Lung (tissue), 12 donors: ENCODE data around the gene RASA3. TPM values are rescaled to one million over a fixed set of nuclear protein-coding genes. Genes with fewer than 3 reads are reported as not detected.
A peak's percentile ranks its signal among the peaks of the same experiment; 100 is the strongest.

Source experiments
- ATAC-seq: fragments of 200-7000 bp; cut with Tn5 transposase; one replicate; pipeline ENCODE4 v1.9.1; 2020; ENCODE audit warnings: moderate number of reproducible peaks; ENCODE audit not compliant: insufficient read depth, low FRiP score
- DNase-seq, 3 donors: peaks; one replicate each; pipeline ENCODE4 v3.0.0-alpha.2; 2013 to 2017
- H3K27ac ChIP-seq, 2 donors: one replicate each; pipeline ENCODE4 v1.5.1; 2013; ENCODE audit warnings: mild to moderate bottlenecking in 2 of 2, moderate library complexity in 2 of 2, control low read depth in 1 of 2, inconsistent platforms in 1 of 2, low read depth in 1 of 2, low read length in 1 of 2
- H3K27me3 ChIP-seq, 3 donors: one replicate each; pipeline ENCODE4 v1.5.1; 2013; ENCODE audit warnings: low read length in 2 of 3; ENCODE audit not compliant: control insufficient read depth in 3 of 3, insufficient read depth in 3 of 3
- H3K36me3 ChIP-seq, 4 donors: one replicate each; pipeline ENCODE4 v1.5.1; 2013; ENCODE audit warnings: low read length in 4 of 4, mild to moderate bottlenecking in 1 of 4, moderate library complexity in 1 of 4; ENCODE audit not compliant: control insufficient read depth in 4 of 4, insufficient read depth in 4 of 4
- H3K4me1 ChIP-seq, 5 donors: one replicate each; pipeline ENCODE4 v1.5.1; 2013; ENCODE audit warnings: low read length in 5 of 5, mild to moderate bottlenecking in 2 of 5, moderate library complexity in 1 of 5; ENCODE audit not compliant: control insufficient read depth in 5 of 5, insufficient read depth in 5 of 5
- H3K4me3 ChIP-seq: one replicate; pipeline ENCODE4 v1.5.1; 2013; ENCODE audit warnings: mild to moderate bottlenecking, control low read depth, moderate library complexity
- H3K9ac ChIP-seq, 2 donors: one replicate each; pipeline ENCODE4 v1.5.1; 2013; ENCODE audit warnings: low read length in 2 of 2, control low read depth in 1 of 2; ENCODE audit not compliant: insufficient read depth in 1 of 2
- H3K9me3 ChIP-seq, 4 donors: one replicate each; pipeline ENCODE4 v1.5.1; 2013; ENCODE audit warnings: low read length in 3 of 4, mild to moderate bottlenecking in 1 of 4, moderate library complexity in 1 of 4; ENCODE audit not compliant: control insufficient read depth in 4 of 4, insufficient read depth in 3 of 4
- CTCF ChIP-seq: IDR thresholded peaks from 2 replicates; pipeline ENCODE4 v1.5.1; 2012; ENCODE audit warnings: mild to moderate bottlenecking; ENCODE audit errors: control extremely low read depth, extremely low read depth
- WGBS, 2 donors: extraction: QIAGEN DNeasy Blood & Tissue Kit; methylation state at CpG; one replicate each; pipeline ENCODE4 v1.1.7; 2013; 5-methylcytosine and 5-hydroxymethylcytosine counted together
- polyA plus RNA-seq, 2 donors: library from polyadenylated mRNA; stranded (reverse); fragments of 200-250 nt; gene quantifications; one replicate each; pipeline ENCODE4 v1.2.1, GENCODE V29; 2013
- total RNA-seq, 2 donors: library from RNA; depleted of rRNA in 1 of 2; stranded (reverse); fragments of >200 nt in 1 of 2; gene quantifications; one replicate each; pipeline ENCODE4 v1.2.1, GENCODE V29; 2014 to 2021
- donor health status: control.
- donor health status: control.
- donor health status: Bipolar disorder and iron deficiency.
- donor health status: healthy.
- donor health status: DM: yes; HTN: yes; CAD: no.

RASA3 gene
- total and polyA plus RNA-seq, 4 donors: 7.4 to 22.8 (median 16.2) TPM

- no peak for TF ChIP-seq CTCF
- H3K27me3 ChIP-seq: no peaks in the 10 kb centered on the region
- H3K9me3 ChIP-seq: peaks cover 0 to 5% (median under 1%) of the 10 kb centered on the region in 4 donors
- WGBS, 2 donors: 95% methylated on average over 2 of the region's 2 CpGs
- peaks cover 0 to 2% (median 0%) of the 10 kb centered on the region in 5 donors for H3K4me1 ChIP-seq
- peaks cover 0 to 4% (median 2%) of the 10 kb centered on the region in 4 donors for H3K36me3 ChIP-seq
- ATAC-seq (no peak), DNase-seq (peak in 1 of 3 donors; percentile 12)
- H3K27ac ChIP-seq: no peak overlapping the region
- H3K4me3 ChIP-seq: no peak overlapping the region
- no peak overlapping the region for H3K9ac ChIP-seq
Measured at GRCh38 chr13:113965383-113965874, 167.0 kb downstream of the RASA3 start.

DNA sequence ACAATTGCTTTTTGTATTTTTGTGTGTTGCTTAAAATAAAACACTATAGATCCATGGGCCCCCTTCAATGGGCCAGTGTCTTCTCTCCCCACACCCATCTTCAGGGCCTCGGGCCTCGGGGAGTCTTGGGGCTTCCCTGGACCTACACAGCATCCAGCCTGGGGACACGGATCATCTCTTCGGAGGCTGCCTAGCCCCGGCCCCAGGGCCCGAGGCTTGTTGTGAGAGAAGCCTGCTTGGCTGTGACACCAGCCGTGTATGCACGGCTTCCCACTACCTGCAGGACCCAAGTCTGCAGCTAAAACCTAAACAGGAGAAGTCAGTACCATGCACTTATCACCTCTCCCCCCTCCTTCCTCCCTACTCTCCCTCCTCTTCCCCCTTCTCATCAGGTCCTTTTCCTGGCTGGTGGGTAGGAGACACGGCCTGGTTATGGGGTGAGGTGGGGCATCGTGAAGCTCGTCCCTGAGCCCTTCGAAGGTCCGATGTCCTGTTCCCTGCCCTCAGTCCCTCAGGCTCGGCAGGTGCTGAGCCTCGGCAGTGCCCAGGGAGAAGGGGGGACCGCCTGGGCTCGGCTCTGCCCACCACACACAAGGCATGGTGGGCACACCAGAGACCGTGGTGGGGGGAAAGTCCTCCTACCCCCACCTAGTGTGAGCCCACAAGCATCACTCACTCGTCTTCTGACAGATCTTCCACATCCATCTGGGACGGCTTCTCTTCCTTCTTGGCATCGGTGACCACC lies 168.0 kb downstream of the RASA3 start:
- ATAC-seq: no peak
- no peak for TF ChIP-seq CTCF
- Histone ChIP-seq H3K36me3 (peaks cover 0 to 4% (median 2%) of the 10 kb centered on the region in 4 donors), H3K27me3 (no peaks in the 10 kb centered on the region), H3K4me1 (no peaks in the 10 kb centered on the region), H3K9me3 (peaks cover 0 to 9% (median 2%) of the 10 kb centered on the region in 4 donors), H3K9ac (no peak overlapping the region), H3K4me3 (no peak overlapping the region), H3K27ac (no peak overlapping the region)
- no peak for DNase-seq
- 96% methylated on average over 21 of the region's 21 CpGs for WGBS, 2 donors

DNA sequence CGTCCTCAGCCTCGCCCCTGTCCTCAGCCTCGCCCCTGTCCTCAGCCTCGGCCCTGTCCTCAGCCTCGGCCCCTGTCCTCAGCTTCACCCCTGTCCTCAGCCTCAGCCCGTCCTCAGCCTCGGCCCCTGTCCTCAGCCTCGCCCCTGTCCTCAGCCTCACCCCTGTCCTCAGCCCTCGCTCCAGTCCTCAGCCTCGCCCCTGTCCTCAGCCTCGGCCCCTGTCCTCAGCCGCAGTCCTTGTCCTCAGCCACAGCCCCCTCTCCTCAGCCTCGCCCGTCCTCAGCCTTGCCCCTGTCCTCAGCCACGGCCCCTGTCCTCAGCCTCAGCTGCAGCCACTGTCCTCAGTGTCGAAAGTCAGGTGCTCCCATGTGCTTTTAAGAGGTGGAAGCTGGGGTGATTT lies 169.0 kb downstream of the RASA3 start:
- no peaks in the 10 kb centered on the region for H3K4me1 ChIP-seq
- no peaks in the 10 kb centered on the region for H3K27me3 ChIP-seq
- ATAC-seq (no peak), DNase-seq (no peak)
- TF ChIP-seq CTCF: no peak
- H3K9me3 ChIP-seq: peaks cover 0 to 14% (median 3%) of the 10 kb centered on the region in 4 donors
- H3K4me3 ChIP-seq: no peak overlapping the region
- peaks cover 0 to 4% (median 2%) of the 10 kb centered on the region in 4 donors for H3K36me3 ChIP-seq
- WGBS, 2 donors: 95% methylated on average over 16 of the region's 16 CpGs
- H3K27ac ChIP-seq: no peak overlapping the region
- H3K9ac ChIP-seq: no peak overlapping the region
